Measurements from ENCODE around the gene MGLL. TPM values are rescaled to one million over a fixed set of nuclear protein-coding genes. Genes with fewer than 3 reads are reported as not detected.

Gene MGLL
- polyA plus RNA-seq, 2 donors = 78.0 to 99.1 TPM

GRCh38 chr3:127731546-127732289 is 90.6 kb downstream of the MGLL start:
- no peaks in the 10 kb centered on the region for H3K27me3 ChIP-seq (ENCODE audit: control insufficient read depth in 1 of 2, insufficient read depth in 2 of 2, low read length in 2 of 2)
- peaks cover 0 to 4% of the 10 kb centered on the region in 2 donors for H3K36me3 ChIP-seq (ENCODE audit: control insufficient read depth in 2 of 2, insufficient read depth in 2 of 2, low read length in 1 of 2)
- H3K4me1 ChIP-seq (ENCODE audit: control insufficient read depth in 2 of 2, insufficient read depth in 2 of 2, low read length in 1 of 2) = peaks cover 0 to 3% of the 10 kb centered on the region in 2 donors
- 88 to 93% methylated on average over 12 of the region's 12 CpGs for WGBS, 2 donors
- no peak overlapping the region for H3K4me3 ChIP-seq (ENCODE audit: low read depth in 1 of 2, low read length in 2 of 2)
- no peaks in the 10 kb centered on the region for H3K9me3 ChIP-seq (ENCODE audit: control insufficient read depth in 2 of 2, insufficient read depth in 1 of 2, low read depth in 1 of 2, low read length in 1 of 2)
- H3K27ac ChIP-seq (ENCODE audit: low read depth in 2 of 2, low read length in 1 of 2) = no peak overlapping the region

- Histone ChIP-seq H3K27me3 (ENCODE audit: control insufficient read depth in 1 of 2, insufficient read depth in 2 of 2, low read length in 2 of 2) (no peaks in the 10 kb centered on the region), H3K4me3 (ENCODE audit: low read depth in 1 of 2, low read length in 2 of 2) (no peak overlapping the region), H3K27ac (ENCODE audit: low read depth in 2 of 2, low read length in 1 of 2) (no peak overlapping the region), H3K4me1 (ENCODE audit: control insufficient read depth in 2 of 2, insufficient read depth in 2 of 2, low read length in 1 of 2) (peaks cover 0 to 3% of the 10 kb centered on the region in 2 donors), H3K9me3 (ENCODE audit: control insufficient read depth in 2 of 2, insufficient read depth in 1 of 2, low read depth in 1 of 2, low read length in 1 of 2) (no peaks in the 10 kb centered on the region), H3K36me3 (ENCODE audit: control insufficient read depth in 2 of 2, insufficient read depth in 2 of 2, low read length in 1 of 2) (peaks cover 0 to 4% of the 10 kb centered on the region in 2 donors)
- 77 to 83% methylated on average over 6 of the region's 6 CpGs for WGBS, 2 donors
Measured at GRCh38 chr3:127730666-127731295, 91.5 kb downstream of the MGLL start.

- WGBS, 2 donors = 86 to 89% methylated on average over 8 of the region's 8 CpGs
- Histone ChIP-seq H3K4me3 (ENCODE audit: low read depth in 1 of 2, low read length in 2 of 2) (no peak overlapping the region), H3K36me3 (ENCODE audit: control insufficient read depth in 2 of 2, insufficient read depth in 2 of 2, low read length in 1 of 2) (peaks cover 0 to 4% of the 10 kb centered on the region in 2 donors), H3K9me3 (ENCODE audit: control insufficient read depth in 2 of 2, insufficient read depth in 1 of 2, low read depth in 1 of 2, low read length in 1 of 2) (no peaks in the 10 kb centered on the region), H3K27me3 (ENCODE audit: control insufficient read depth in 1 of 2, insufficient read depth in 2 of 2, low read length in 2 of 2) (no peaks in the 10 kb centered on the region), H3K4me1 (ENCODE audit: control insufficient read depth in 2 of 2, insufficient read depth in 2 of 2, low read length in 1 of 2) (peaks cover 0 to 3% of the 10 kb centered on the region in 2 donors), H3K27ac (ENCODE audit: low read depth in 2 of 2, low read length in 1 of 2) (no peak overlapping the region)
Measured at GRCh38 chr3:127730171-127730570, 92.1 kb downstream of the MGLL start.

GRCh38 chr3:127729556-127730056 is 92.7 kb downstream of the MGLL start:
- Histone ChIP-seq H3K27ac (ENCODE audit: low read depth in 2 of 2, low read length in 1 of 2) (no peak overlapping the region), H3K27me3 (ENCODE audit: control insufficient read depth in 1 of 2, insufficient read depth in 2 of 2, low read length in 2 of 2) (no peaks in the 10 kb centered on the region)

GRCh38 chr3:127728417-127729015 is 93.8 kb downstream of the MGLL start:
- Histone ChIP-seq H3K36me3 (ENCODE audit: control insufficient read depth in 2 of 2, insufficient read depth in 2 of 2, low read length in 1 of 2) (peaks cover 0 to 3% of the 10 kb centered on the region in 2 donors), H3K9me3 (ENCODE audit: control insufficient read depth in 2 of 2, insufficient read depth in 1 of 2, low read depth in 1 of 2, low read length in 1 of 2) (no peaks in the 10 kb centered on the region), H3K4me3 (ENCODE audit: low read depth in 1 of 2, low read length in 2 of 2) (no peak overlapping the region), H3K4me1 (ENCODE audit: control insufficient read depth in 2 of 2, insufficient read depth in 2 of 2, low read length in 1 of 2) (no peaks in the 10 kb centered on the region), H3K27ac (ENCODE audit: low read depth in 2 of 2, low read length in 1 of 2) (no peak overlapping the region), H3K27me3 (ENCODE audit: control insufficient read depth in 1 of 2, insufficient read depth in 2 of 2, low read length in 2 of 2) (no peaks in the 10 kb centered on the region)
- 72 to 78% methylated on average over 7 of the region's 7 CpGs for WGBS, 2 donors

More at GRCh38 chr3:127729556-127730056, 92.7 kb downstream of the MGLL start:
- Histone ChIP-seq H3K4me1 (ENCODE audit: control insufficient read depth in 2 of 2, insufficient read depth in 2 of 2, low read length in 1 of 2) (peaks cover 0 to 3% of the 10 kb centered on the region in 2 donors), H3K9me3 (ENCODE audit: control insufficient read depth in 2 of 2, insufficient read depth in 1 of 2, low read depth in 1 of 2, low read length in 1 of 2) (no peaks in the 10 kb centered on the region), H3K4me3 (ENCODE audit: low read depth in 1 of 2, low read length in 2 of 2) (no peak overlapping the region), H3K36me3 (ENCODE audit: control insufficient read depth in 2 of 2, insufficient read depth in 2 of 2, low read length in 1 of 2) (peaks cover 3 to 4% of the 10 kb centered on the region in 2 donors)
- WGBS, 2 donors = 91 to 94% methylated on average over 4 of the region's 4 CpGs

GRCh38 chr3:127726894-127727293 is 95.4 kb downstream of the MGLL start:
- Histone ChIP-seq H3K4me1 (ENCODE audit: control insufficient read depth in 2 of 2, insufficient read depth in 2 of 2, low read length in 1 of 2) (no peaks in the 10 kb centered on the region), H3K27me3 (ENCODE audit: control insufficient read depth in 1 of 2, insufficient read depth in 2 of 2, low read length in 2 of 2) (no peaks in the 10 kb centered on the region), H3K27ac (ENCODE audit: low read depth in 2 of 2, low read length in 1 of 2) (no peak overlapping the region), H3K36me3 (ENCODE audit: control insufficient read depth in 2 of 2, insufficient read depth in 2 of 2, low read length in 1 of 2) (peaks cover 0 to 3% of the 10 kb centered on the region in 2 donors), H3K9me3 (ENCODE audit: control insufficient read depth in 2 of 2, insufficient read depth in 1 of 2, low read depth in 1 of 2, low read length in 1 of 2) (no peaks in the 10 kb centered on the region), H3K4me3 (ENCODE audit: low read depth in 1 of 2, low read length in 2 of 2) (no peak overlapping the region)
- WGBS, 2 donors = 73 to 74% methylated on average over 3 of the region's 3 CpGs

- Histone ChIP-seq H3K4me1 (ENCODE audit: control insufficient read depth in 2 of 2, insufficient read depth in 2 of 2, low read length in 1 of 2) (no peaks in the 10 kb centered on the region), H3K4me3 (ENCODE audit: low read depth in 1 of 2, low read length in 2 of 2) (no peak overlapping the region), H3K27me3 (ENCODE audit: control insufficient read depth in 1 of 2, insufficient read depth in 2 of 2, low read length in 2 of 2) (no peaks in the 10 kb centered on the region), H3K9me3 (ENCODE audit: control insufficient read depth in 2 of 2, insufficient read depth in 1 of 2, low read depth in 1 of 2, low read length in 1 of 2) (no peaks in the 10 kb centered on the region), H3K27ac (ENCODE audit: low read depth in 2 of 2, low read length in 1 of 2) (no peak overlapping the region), H3K36me3 (ENCODE audit: control insufficient read depth in 2 of 2, insufficient read depth in 2 of 2, low read length in 1 of 2) (peaks cover 0 to 9% of the 10 kb centered on the region in 2 donors)
- WGBS, 2 donors = 45 to 57% methylated on average over 11 of the region's 11 CpGs
Measured at GRCh38 chr3:127723011-127723567, 99.2 kb downstream of the MGLL start.

- Histone ChIP-seq H3K36me3 (ENCODE audit: control insufficient read depth in 2 of 2, insufficient read depth in 2 of 2, low read length in 1 of 2) (peaks cover 0 to 9% of the 10 kb centered on the region in 2 donors), H3K4me3 (ENCODE audit: low read depth in 1 of 2, low read length in 2 of 2) (no peak overlapping the region), H3K4me1 (ENCODE audit: control insufficient read depth in 2 of 2, insufficient read depth in 2 of 2, low read length in 1 of 2) (no peaks in the 10 kb centered on the region), H3K9me3 (ENCODE audit: control insufficient read depth in 2 of 2, insufficient read depth in 1 of 2, low read depth in 1 of 2, low read length in 1 of 2) (no peaks in the 10 kb centered on the region), H3K27ac (ENCODE audit: low read depth in 2 of 2, low read length in 1 of 2) (no peak overlapping the region), H3K27me3 (ENCODE audit: control insufficient read depth in 1 of 2, insufficient read depth in 2 of 2, low read length in 2 of 2) (no peaks in the 10 kb centered on the region)
- WGBS, 2 donors = 60 to 68% methylated on average over 13 of the region's 13 CpGs
Measured at GRCh38 chr3:127722091-127722784, 100.1 kb downstream of the MGLL start.

All from esophagus (tissue), 2 donors.